Retinal pigment epithelial cell (primary cell): ENCODE results near the gene SLC28A1.

Source experiments
- DNase-seq: peaks from one replicate; pipeline ENCODE4 v3.0.0-alpha.2; 2010; ENCODE audit warnings: low read depth
- H3K4me3 ChIP-seq: 2 replicates; pipeline ENCODE4 v1.5.1; 2011; ENCODE audit warnings: mild to moderate bottlenecking, low read length, control low read depth, moderate library complexity
- TF ChIP-seq, protein P1 (sequence below): conservative IDR thresholded peaks from 2 replicates; pipeline ENCODE4 v1.5.1; 2011; ENCODE audit warnings: low read depth, low read length, control low read depth, inconsistent platforms

The SLC28A1 gene

DNA sequence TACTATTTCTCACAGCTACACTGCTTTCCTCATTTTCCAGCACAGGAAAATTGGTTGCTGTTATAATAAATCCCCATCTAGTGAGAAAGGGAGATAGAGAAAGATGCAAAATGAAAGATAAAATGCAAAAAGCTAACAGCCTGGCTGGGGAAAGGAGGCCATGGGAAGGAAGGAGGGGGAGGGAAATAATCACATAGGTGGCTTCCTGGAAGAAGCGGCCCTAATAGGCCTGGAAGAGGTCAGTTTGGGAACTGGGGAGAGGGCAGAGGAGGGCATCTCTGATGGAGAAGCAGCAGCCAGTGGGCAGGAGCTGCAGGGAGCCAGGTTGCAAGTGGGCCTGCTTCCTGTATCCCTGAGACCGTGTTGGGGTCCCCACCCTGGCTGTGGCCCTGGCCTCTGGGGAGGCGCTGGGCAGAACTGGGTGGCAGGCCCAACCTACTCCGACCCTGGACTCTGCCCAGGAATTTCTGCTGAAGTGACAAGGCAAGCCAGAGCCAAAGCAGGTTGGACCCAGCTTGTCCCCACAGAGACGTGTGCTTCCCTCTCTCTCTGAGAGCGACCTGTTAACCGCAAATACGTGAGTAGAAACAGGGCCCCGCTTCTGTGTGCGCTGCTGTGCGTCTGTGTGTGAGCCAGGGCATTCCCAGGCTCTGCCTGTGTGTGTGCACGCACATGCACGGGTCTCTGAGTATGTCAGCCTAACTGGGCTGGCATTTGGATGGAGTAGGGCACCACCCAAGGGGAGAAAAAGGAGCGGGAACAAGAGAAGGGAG is 1.9 kb downstream of the SLC28A1 start:
- no peak for DNase-seq
- TF ChIP-seq, protein P1, sequence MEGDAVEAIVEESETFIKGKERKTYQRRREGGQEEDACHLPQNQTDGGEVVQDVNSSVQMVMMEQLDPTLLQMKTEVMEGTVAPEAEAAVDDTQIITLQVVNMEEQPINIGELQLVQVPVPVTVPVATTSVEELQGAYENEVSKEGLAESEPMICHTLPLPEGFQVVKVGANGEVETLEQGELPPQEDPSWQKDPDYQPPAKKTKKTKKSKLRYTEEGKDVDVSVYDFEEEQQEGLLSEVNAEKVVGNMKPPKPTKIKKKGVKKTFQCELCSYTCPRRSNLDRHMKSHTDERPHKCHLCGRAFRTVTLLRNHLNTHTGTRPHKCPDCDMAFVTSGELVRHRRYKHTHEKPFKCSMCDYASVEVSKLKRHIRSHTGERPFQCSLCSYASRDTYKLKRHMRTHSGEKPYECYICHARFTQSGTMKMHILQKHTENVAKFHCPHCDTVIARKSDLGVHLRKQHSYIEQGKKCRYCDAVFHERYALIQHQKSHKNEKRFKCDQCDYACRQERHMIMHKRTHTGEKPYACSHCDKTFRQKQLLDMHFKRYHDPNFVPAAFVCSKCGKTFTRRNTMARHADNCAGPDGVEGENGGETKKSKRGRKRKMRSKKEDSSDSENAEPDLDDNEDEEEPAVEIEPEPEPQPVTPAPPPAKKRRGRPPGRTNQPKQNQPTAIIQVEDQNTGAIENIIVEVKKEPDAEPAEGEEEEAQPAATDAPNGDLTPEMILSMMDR = no peak
- H3K4me3 ChIP-seq = no peak overlapping the region

DNA sequence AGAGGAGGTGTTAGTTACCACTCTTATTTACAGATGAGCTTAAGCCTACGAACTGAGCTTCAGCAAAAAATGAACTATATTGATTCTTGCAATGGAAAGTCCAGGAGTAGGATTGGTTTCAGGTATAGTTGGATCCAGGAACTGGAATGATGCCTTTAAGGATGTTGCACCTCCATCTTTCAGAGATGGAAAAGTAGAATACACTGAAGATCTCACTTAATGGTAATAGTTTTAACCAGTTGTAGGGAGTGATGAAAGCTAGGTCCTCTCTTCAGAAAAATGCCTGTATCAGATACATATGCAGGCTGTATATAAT is 2.5 kb downstream of the SLC28A1 start:
- H3K4me3 ChIP-seq = no peak overlapping the region
- DNase-seq = no peak
- TF ChIP-seq, protein P1 = no peak

DNA sequence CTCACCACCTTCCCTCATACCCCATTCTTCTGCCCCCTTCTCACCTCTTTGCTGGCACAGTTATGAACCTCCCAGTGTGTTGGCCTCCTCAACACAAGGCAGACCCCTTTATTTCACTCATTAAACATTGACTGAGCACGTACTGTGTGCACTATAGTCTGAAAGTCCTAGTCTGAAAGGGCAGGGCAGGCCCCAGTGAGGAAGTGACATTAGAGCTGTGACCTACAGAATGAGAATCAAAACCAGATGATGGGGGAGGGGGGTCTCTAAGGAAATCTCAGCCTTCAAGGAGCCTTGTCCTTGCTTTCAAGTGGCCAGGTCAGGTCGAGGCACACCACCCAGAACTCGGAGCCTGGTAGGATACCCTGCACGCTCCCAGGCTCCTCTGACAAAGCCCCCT is 3.5 kb downstream of the SLC28A1 start:
- TF ChIP-seq, protein P1 = no peak
- H3K4me3 ChIP-seq = no peak overlapping the region
- no peak for DNase-seq

DNA sequence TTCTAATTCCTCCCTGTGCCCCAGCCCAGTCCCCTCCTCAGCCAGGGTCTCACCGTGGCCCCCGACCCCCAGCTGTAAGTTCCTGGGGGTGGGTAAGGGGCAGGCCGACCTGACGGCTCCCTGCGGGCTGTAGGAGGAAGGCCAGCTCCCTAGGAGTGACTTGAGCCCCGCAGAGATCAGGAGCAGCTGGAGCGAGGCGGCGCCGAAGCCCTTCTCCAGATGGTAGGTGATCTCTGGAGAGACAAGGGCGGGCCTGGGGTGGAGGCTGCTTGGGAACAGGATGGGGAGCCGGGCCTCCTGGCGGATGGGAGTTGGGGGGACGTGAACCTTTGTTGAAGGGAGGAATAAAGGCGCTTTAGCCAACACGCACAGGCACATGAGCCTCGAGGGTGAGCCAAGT is 4.2 kb downstream of the SLC28A1 start:
- TF ChIP-seq, protein P1 = no peak
- DNase-seq = no peak
- H3K4me3 ChIP-seq = no peak overlapping the region

DNA sequence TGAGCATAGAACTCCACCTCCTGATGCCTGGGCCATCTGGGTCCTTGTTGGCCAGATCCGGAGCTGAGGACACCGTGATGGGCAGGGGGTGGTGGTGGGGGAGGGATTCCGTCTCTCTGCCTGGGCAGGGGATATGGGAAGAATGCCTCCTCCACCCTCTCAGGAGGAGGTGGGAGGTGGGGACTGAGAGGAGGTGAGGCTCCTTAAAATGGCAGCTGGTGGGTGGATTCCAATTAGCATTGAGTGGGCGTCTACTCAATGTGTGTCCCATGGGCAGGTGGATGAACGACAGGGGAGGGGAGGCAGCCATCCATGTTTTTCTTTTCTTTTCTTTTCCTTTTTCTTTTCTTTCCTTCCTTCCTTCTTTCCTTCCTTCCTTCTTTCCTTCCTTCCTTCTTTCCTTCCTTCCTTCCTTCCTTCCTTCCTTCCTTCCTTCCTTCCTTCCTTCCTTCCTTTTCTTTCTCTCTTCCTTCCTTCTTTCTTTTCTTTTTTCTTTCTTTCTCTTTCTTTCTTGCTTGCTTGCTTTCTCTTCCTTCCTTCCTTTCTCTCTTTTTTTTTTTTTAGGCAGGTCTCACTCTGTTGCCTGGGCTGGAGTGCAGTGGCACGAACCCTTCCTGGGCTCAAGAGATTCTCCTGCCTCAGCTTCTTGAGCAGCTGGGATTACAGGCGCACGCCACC is 5.0 kb downstream of the SLC28A1 start:
- no peak overlapping the region for H3K4me3 ChIP-seq
- TF ChIP-seq, protein P1 = no peak

DNA sequence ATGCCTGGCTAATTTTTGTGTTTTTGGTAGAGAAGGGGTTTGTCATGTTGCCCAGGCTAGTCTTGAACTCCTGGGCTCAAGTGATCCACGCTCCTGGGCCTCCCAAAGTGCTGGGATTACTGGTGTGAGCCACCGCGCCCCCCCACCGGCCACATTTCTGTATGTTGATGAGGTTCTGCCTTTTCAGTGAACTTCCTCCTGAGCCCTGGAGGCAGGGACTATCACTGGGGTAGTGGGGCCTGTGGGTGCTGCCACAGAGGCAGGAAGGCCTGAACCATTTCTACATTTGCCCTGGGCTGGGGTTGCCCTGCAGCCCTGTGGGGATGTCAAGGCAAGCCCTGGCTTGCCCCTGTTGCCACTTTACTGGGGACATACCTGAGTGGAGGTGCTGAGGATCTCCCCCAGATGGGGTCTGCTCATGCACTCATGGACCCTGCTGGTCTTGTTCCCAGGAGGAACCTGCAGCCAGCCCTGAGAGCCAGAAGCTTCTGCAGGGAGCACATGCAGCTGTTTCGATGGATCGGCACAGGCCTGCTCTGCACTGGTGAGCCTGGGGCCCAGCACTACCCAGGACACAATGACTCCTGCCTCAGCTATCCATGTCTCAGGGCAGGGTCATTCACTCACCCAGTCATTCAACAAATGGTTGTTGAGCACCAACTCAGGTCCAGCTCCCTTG is 5.7 kb downstream of the SLC28A1 start:
- DNase-seq = no peak
- TF ChIP-seq, protein P1 = no peak
- no peak overlapping the region for H3K4me3 ChIP-seq

More for the DNA sequence above, 5.0 kb downstream of the SLC28A1 start:
- no peak for DNase-seq
